Right lung (tissue), 10 donors: Measurements from ENCODE around the gene SEPTIN8. TPM values are rescaled to one million over a fixed set of nuclear protein-coding genes. Genes with fewer than 3 reads are reported as not detected.

Experiments
- DNase-seq, 2 donors: peaks; one replicate each; pipeline ENCODE4 v3.0.0-alpha.2; 2013
- long read RNA-seq, 8 donors: transcript quantifications; one replicate each; lab custom pipeline, GENCODE V29; 2026
- polyA plus RNA-seq, 5 donors: library from polyadenylated mRNA; unstranded; fragments of 120-200 nt; gene quantifications; one replicate each; pipeline versions ENCODE4 v1.2.1 to v1.2.3, GENCODE V29; 2013; ENCODE audit warnings: inconsistent platforms in 1 of 5, low replicate concordance in 1 of 5; ENCODE audit not compliant: insufficient read length in 5 of 5, insufficient read depth in 1 of 5

SEPTIN8 gene, protein sequence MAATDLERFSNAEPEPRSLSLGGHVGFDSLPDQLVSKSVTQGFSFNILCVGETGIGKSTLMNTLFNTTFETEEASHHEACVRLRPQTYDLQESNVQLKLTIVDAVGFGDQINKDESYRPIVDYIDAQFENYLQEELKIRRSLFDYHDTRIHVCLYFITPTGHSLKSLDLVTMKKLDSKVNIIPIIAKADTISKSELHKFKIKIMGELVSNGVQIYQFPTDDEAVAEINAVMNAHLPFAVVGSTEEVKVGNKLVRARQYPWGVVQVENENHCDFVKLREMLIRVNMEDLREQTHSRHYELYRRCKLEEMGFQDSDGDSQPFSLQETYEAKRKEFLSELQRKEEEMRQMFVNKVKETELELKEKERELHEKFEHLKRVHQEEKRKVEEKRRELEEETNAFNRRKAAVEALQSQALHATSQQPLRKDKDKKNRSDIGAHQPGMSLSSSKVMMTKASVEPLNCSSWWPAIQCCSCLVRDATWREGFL
- polyA plus RNA-seq = 10 to 100 TPM; 58.6 to 64.1 (median 61.6) TPM
- long read RNA-seq, donor 1, full-length matches to known transcripts = 11 of 11 reads
- long read RNA-seq, donor 1, partial matches to known transcripts = 0 of 11 reads
- long read RNA-seq, donor 1, other reads (novel, unspliced or antisense) = 0 of 11 reads
- long read RNA-seq, donor 2, full-length matches to known transcripts = 5 of 5 reads
- long read RNA-seq, donor 2, partial matches to known transcripts = 0 of 5 reads
- long read RNA-seq, donor 2, other reads (novel, unspliced or antisense) = 0 of 5 reads
- long read RNA-seq, donor 3, full-length matches to known transcripts = 2 of 2 reads
- long read RNA-seq, donor 3, partial matches to known transcripts = 0 of 2 reads
- long read RNA-seq, donor 3, other reads (novel, unspliced or antisense) = 0 of 2 reads
- long read RNA-seq, donor 4, full-length matches to known transcripts = 7 of 7 reads
- long read RNA-seq, donor 4, partial matches to known transcripts = 0 of 7 reads
- long read RNA-seq, donor 4, other reads (novel, unspliced or antisense) = 0 of 7 reads
- long read RNA-seq, donor 5, full-length matches to known transcripts = 12 of 20 reads
- long read RNA-seq, donor 5, partial matches to known transcripts = 8 of 20 reads
- long read RNA-seq, donor 5, other reads (novel, unspliced or antisense) = 0 of 20 reads
- long read RNA-seq, donor 6, full-length matches to known transcripts = 12 of 12 reads
- long read RNA-seq, donor 6, partial matches to known transcripts = 0 of 12 reads
- long read RNA-seq, donor 6, other reads (novel, unspliced or antisense) = 0 of 12 reads
- long read RNA-seq, donor 7, full-length matches to known transcripts = 3 of 3 reads
- long read RNA-seq, donor 7, partial matches to known transcripts = 0 of 3 reads
- long read RNA-seq, donor 7, other reads (novel, unspliced or antisense) = 0 of 3 reads
- long read RNA-seq, donor 8, full-length matches to known transcripts = 4 of 4 reads
- long read RNA-seq, donor 8, partial matches to known transcripts = 0 of 4 reads
- long read RNA-seq, donor 8, other reads (novel, unspliced or antisense) = 0 of 4 reads

DNA sequence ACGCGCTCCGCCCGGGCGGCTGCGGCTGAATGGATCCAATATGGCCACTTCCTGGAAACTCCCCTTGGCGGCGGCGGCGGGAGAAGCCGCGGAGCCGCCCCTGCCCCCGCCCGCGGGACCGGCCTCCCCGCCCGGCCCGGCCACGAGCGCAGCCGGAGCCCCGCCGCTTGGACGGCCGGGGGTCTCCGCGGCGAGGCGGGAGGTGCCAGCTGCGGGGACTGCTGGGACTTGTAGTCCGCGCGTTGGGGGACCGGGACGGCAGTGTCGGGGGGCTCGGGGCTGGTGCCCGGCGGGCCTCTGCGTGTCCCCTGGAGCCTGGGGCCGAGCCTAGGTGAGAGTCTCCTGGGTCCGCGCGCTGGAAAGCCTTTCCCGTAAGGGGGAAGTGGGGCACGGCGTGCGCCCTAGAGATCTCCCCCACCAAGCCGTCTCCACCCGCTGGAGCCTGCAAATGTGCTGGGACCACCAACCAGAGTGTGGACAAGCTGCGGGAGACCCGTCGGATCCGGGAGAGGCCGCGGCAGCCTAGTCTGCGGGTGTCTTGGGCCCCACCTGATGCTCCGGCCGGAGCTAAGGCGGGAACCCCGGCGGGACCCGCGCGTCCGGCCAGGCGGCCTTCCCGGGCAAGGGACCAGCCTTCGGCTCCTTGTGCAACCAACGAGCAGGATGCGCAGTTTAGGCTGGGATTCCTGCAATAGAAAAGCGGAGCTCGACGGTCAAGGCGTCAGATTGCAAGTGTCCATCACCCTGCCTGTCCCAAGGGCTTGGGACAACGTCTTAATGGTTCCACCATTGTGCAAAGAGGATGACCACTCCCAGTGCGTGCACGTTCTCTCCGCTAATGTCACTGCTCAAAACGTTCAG lies at the start of gene SEPTIN8:
TSS of gene SEPTIN8 (minus strand) at position 31 of the 861 bp plus-strand sequence. CDS start 102 bp downstream, outside the sequence.
- DNase-seq = peak; percentile 29 to 49

DNA sequence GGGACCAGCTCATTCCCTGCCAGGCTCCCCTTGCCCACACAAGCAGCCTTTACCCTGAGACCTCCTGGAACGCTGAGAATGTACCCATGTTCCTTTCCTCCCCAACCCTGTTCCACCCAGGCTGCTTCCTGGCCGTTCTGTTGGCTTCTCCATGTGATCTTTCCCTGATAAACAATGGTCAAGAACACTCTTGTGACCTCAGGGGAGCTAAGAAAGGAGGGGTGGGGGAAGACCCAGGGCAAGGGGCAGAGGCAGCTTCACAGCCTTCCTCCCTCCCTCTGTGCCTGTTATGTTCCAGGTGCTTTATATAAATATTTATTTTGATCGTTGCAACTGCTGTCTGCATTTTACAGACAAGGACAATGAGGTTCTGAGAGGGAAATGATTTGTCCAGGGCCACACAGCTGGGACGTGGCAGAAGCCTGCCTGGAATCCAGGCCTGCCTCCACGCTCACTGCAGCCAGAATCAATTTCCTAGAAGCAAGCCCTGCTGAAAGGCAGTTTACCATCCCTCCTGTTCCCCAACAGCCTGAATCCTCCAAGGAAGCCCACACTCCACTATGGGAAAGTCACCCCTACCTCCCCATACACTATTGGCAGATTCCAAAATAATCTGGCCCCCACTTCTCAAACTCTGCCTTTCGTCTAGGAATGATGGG lies 49.5 kb upstream of the SEPTIN8 start:
- no peak for DNase-seq

DNA sequence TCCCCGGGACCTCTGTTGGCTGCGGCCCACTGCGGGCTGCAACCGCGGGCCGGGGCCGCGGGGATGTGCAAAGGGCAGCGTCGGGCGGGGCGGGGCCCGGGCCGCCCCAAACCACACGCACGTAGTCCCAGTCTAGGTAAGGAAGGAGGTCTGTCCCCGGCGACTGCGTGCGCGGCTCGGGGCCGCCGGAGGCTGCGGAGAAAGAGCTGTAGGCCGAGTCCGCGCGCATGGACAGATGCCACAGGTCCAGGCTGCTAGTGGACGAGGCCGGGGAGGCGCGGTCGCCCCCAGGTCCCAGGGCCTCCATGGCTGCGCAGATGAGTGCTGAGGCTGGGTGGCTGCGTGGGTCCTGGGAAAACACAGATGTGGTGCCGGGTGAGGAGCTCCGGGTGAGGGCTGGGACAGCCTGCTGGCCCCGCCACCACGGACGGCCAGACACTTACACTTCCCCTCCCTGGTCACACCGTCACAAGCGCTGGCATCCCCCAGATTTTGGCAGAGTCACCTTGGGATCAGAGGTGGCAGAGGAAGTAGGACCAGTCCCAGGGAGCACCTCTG lies 48.9 kb upstream of the SEPTIN8 start:
- no peak for DNase-seq

DNA sequence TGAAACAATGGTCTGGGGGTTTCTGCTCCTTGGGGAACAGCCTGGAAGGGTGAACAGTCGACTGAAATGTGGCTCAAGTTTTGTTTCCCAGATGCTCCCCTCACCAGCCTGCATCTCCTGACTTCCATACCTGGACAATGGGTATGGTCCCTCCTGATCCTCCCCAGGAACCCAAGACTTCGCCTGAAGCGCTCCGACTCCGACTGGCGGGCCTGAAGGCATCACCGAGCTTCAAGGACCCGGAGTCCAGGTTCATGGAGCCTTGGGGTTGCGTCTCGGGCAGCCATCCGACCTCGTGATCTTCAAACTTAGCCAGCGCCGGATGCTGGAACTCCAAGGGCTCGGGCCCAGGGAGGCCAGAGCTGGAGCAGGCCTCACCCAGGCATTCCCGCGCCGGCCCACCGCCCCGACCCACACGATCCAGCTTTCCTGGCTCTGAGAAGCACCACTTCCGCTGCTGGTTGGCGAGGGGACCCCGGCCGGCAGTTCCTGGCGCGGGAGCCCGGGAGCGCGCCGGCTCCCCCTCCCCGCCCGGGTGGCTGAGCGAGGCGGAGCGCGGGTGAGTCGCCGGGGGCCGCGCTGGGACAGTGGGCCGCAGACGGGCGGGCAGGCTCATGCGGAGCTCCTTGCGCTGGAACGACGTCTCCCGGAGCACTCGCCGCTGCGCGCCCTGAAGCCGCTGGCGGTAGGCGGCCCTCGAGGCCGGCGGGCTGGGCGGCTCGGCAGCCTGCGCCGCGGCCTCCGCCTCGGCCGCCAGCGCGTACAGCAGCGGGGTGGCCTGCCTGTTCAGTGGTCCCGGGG lies 48.2 kb upstream of the SEPTIN8 start:
- no peak for DNase-seq

DNA sequence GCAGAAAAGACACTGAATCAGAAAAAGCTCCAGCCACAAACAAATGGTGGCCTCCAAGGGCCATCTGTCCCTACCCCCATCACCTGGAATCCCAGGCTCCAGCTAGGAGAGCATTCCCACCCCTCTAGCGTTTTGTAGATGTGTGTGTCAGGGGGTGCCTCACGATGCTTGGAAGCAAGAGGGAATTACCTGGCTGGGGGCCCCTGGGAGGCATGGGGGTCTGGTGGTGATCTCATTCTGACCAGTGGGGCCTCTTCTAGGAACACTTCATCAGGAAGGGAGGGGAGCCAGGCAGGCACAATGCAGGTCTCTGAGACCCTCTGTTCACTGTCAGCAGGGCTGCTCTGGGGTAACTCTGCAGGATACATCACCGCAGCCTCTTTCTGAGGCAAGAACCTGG lies 47.4 kb upstream of the SEPTIN8 start:
- DNase-seq = no peak

DNA sequence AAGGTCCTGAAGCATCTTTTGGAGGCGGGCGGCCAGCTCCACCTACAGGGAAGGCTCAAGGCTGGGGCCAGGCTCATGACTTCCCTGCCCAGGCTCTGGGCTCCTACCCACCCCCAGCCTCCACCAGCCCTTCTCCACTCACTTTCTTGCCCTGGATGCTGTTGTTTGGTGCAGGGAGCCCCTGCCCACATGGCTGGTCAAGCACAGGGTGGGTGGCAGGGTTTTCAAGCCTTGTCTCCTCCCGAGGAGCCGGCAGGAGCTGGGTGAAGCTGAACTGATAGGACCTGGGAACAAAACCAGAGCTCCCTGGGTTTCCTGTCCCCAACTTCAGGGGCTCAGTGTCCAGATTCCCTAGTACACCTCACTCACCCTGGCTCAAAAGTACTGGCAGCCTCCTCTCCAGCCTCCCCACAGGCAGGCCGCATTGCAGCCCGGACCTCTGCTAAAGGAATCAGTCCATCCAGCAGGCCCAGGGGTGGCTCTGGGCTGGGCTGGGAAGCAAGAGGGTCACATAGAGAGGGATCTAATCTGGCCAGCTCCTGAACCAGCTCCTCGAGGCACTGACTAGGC lies 46.5 kb upstream of the SEPTIN8 start:
- DNase-seq = no peak

DNA sequence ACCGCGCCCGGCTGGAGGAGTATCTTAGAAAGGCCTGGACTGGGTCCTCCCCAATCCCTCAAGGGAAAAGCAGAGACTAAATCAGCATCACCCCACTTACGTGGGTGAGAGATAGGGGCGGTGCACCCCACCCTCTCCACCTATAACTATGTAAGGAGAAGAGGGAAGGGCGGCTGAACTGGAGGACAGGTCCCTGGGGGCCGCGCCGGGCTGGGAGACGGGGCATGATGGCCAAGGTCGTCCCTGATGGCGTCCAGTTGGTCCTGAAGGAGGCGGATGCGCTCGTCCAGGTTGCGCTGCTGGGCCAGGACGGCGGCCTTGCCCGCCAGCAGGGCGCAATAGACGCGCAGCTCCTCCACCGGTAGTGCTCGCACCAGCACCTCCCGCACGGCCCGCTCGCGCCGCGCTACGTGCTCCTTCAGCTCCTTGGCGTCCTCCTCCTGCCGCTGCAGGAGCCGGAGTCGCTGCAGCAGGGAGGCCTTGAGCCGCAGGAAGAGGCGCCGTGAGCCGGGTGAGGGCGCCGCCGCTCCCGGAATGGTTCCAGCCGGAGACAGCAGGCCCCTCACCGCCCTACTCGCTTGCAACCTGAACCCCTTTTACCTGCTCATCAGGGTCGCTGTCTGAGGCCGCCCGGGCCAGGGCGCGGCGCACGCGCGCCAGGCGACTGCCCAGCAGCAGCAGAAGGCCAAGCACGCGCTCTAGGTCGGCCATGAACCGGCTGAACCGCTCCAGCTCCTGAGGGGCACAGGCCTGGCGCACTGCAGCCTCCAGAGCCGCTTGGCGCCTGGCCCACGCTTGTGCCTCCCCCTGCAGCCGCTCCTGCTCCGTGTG lies 45.8 kb upstream of the SEPTIN8 start:
- DNase-seq = peak in 1 of 2 donors; percentile 53

DNA sequence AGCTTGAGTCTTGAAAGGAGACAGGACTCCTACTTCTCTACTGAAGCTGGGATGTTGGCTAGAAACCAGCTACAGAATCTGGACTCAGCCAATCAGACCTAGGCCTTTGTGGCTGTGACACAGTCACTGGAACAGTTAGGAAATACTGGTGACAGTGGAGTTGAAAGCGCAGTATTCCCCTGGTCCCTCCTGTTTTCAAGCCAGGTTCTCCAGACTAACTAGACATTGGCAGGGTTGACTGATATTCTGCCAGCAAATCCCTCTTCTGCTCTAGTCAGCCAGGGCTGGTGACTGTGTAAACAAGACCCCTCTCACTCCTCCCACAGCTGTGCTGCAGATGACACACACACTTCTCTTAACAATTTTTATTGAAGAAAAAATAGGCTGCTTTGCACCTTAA lies 44.8 kb upstream of the SEPTIN8 start:
- DNase-seq = no peak

DNA sequence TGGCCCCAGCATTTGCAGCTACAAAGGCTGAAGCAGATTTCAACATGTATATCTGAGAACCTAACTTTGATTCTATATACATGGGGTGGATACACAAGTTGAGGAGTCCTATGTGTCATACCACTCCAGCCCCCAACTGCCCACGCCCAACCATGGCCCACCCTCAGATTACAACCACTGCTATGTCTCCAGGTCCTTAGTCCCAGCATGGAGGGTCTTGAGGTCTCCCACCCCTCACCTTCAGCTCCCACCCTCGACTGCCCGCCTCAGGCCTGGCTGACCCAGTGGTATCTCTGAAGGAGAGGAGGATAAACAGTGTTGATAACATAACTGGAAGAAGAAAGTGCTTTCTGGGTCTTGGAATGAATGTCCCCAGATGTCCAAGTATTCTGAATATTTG lies 44.3 kb upstream of the SEPTIN8 start:
- no peak for DNase-seq

DNA sequence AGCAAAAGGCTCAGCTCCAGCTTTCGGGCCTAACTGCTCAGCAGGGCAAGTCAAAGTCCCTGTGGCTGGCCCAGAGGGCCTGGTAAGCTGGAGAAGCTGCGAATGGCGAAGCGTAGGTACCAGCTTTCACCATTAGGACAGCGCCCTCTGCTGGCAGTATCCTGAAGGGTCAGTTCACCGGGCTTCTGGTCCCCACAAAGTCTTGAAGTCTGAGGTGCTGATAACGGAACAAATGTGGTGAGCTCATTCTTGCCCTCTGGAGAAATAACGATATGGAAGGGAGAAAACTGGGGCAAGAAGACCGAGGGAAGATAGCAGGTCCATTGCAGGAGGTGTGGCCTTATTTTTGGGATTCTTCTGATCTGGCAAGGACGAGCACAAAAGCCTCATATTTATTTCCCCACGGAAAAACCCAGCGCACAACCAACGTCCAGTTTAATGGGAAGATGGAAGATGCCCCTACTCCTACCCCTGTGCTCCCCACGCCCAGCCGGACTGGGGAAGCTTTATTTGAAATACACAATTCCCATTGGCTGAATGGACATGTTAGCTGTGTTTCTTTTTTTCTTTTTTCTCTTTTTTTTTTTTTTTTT lies 43.2 kb upstream of the SEPTIN8 start:
- DNase-seq = peak; percentile 69 to 80

DNA sequence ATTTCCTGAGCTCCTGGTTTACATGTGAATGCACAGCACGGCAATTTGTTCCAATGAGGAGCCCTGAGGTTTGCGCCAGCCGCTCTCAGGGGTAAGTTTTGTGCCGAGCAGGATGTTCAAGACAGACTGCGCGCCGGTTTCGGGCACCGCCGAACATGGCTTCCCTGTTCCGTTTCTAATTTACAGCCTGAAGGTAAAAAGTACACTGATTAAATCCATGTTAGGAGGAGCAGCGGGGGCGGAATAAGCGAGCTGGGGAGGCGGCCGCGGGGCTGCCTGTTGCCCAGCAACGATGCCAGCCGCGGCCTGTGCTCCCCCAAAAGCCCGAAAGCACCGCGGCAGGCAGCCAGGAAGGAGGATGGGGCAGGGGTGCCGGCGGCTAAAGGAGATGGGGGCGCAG lies 42.4 kb upstream of the SEPTIN8 start:
- DNase-seq = no peak

DNA sequence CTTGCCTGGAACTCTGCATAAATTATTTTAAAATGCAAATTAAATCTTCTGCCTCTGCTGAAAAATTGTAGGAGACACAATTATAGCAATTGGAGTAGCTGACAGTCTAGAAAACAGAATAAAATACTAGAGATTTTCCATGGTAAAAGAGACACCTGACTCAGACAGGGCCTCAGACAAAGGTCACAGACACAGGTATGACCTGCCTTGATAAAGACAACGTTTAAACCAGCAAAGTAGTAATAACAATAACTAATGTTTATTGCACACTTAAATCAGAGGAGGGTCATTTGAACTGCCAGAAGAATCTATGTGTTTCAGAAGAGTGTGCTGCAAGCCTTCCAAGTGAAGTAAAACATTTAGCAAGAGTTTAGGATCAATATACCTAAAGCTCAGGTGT lies 40.0 kb upstream of the SEPTIN8 start:
- no peak for DNase-seq

DNA sequence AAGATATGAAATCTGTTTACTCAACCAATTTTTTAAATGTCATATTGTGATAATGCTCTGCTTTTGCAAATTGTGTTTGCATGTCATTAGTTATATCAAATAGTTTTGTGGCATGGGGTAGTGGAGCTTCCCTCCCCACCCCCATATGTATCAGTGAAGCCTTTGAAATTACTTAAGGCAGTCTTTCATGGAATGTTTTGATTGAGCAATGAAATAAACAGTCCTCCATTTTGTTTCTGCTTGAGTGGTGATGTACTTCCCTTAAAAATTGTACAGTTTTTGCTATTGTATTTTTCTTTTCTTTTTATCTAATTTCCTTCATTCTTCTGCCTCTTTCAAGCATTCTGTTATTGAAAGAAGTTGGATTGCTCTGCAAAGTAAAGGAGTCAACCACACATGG lies 39.5 kb upstream of the SEPTIN8 start:
- no peak for DNase-seq

DNA sequence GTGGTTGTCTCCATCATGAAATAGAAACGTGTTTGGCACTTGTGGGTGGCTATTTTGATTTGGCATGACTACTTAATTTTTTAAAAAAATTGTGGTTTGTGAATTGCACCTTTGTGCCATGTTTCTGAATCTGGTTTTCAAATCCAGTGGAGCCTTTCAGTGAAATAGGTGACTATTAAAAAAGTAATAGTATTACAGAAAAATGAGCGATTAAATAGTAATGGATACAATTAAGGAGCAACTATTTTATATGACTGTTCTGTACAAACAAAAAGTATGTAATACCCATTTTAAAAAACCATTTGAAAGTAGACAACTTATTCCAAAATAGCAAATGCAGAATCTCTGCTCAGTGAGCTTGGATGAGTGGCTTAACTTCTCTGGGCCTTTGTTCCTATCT lies 39.0 kb upstream of the SEPTIN8 start:
- no peak for DNase-seq

DNA sequence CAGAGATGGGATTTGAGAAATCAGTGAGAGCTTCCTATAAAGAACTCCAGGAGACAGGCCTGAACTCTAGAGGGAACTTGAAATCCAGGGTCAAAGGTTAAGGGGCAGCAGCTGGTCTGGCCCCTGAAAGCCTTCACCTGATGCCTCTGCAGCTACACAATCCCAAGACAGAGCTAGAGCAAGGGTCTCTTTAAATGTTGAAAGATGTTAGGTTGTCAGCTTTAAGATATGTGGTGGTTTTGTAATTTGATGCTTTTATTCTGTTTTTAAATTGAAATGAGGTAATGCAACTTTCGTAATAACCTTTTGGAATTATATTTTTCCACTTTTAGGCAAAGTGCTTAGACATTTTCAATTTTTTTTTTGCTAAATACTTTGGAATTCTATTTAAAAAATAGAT lies 38.4 kb upstream of the SEPTIN8 start:
- DNase-seq = no peak

DNA sequence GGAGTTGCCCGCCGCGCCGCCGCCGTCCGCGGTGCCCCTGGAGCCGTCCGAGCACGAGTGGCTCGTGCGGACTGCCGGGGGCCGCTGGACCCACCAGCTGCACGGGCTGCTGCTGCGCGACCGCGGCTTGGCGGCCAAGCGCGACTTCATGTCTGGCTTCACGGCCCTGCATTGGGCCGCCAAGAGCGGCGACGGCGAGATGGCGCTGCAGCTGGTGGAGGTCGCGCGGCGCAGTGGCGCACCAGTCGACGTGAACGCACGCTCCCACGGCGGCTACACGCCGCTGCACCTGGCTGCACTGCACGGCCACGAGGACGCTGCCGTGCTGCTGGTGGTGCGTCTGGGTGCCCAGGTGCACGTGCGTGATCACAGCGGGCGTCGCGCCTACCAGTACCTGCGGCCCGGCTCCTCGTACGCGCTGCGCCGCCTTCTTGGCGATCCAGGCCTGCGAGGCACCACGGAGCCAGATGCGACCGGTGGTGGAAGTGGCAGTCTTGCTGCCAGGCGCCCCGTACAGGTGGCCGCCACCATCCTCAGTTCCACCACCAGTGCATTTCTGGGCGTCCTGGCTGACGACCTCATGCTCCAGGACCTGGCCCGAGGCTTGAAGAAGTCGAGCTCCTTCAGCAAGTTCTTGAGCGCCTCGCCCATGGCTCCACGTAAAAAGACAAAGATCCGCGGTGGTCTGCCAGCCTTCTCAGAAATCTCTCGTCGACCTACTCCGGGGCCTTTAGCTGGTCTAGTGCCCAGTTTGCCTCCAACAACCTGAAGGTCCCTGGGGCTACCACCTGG lies 37.7 kb upstream of the SEPTIN8 start:
- no peak for DNase-seq
